ENCODE data around the gene ANXA1. TPM values are rescaled to one million over a fixed set of nuclear protein-coding genes. Genes with fewer than 3 reads are reported as not detected.
"Not testable (repeated sequence)": the region's sequence is repeated elsewhere in the genome, so short reads cannot be mapped to it uniquely, and the experiment has no call there.

The ANXA1 gene, protein sequence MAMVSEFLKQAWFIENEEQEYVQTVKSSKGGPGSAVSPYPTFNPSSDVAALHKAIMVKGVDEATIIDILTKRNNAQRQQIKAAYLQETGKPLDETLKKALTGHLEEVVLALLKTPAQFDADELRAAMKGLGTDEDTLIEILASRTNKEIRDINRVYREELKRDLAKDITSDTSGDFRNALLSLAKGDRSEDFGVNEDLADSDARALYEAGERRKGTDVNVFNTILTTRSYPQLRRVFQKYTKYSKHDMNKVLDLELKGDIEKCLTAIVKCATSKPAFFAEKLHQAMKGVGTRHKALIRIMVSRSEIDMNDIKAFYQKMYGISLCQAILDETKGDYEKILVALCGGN
- 100 to 1,000 TPM; 331 to 533 TPM for total RNA-seq
- long read RNA-seq, donor 1, transcript ANXA1-201 (13 exons, 1,509 nt) = major isoform, 112 of 135 reads
- long read RNA-seq, donor 1, partial matches to known transcripts = 5 of 135 reads
- long read RNA-seq, donor 1, other reads (novel, unspliced or antisense) = 17 of 135 reads
- long read RNA-seq, donor 2, transcript ANXA1-201 (13 exons, 1,509 nt) = major isoform, 2,703 of 2,875 reads
- long read RNA-seq, donor 2, transcript ANXA1-202 (12 exons, 2,209 nt) = minor isoform, 27 of 2,875 reads
- long read RNA-seq, donor 2, partial matches to known transcripts = 23 of 2,875 reads
- long read RNA-seq, donor 2, other reads (novel, unspliced or antisense) = 121 of 2,875 reads

DNA sequence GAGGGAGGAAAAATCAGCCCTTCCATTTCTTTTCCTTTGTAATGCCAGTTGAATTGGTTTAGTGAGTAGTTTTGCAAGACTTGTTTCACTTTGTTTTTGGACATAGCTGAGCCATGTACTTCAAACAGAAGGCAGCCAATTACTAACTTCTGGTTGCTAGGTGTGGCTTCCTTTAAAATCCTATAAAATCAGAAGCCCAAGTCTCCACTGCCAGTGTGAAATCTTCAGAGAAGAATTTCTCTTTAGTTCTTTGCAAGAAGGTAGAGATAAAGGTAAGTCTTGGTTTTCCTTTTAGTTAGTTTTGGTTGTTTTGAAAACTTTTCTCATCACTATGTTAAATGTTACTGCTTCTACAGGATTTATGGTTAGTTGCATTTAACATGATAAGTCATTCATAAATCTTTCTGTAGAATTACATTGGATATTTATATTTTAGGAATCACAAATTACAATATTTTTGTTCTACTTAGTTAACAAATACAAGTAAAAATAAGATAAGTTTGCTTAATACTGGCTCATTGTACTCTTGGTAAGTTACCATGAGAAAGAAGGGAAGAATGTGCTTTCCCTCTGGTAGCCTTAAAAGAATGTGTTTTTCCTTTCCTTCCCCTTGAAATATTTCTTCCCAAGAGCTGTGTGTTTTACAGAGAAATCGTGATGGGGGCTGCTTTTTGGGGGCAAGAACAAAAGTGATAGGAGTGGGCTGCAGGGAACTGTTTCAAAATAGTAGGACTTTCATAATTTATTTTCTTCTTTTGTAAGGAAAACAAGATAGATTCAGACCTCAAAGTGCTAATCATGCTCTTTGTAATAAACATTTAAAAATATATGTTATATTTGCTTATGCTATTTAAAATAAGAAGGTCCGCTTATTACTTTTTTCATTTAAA lies at the start of gene ANXA1:
Gene ANXA1 (plus strand): TSS at position 213 of the 890 bp plus-strand sequence. CDS start 6,671 bp downstream, outside the sequence.
- intact Hi-C loops (cut with DNase I) = no loop called here
- DNase-seq (ENCODE audit: low spot score) = no peak

DNA sequence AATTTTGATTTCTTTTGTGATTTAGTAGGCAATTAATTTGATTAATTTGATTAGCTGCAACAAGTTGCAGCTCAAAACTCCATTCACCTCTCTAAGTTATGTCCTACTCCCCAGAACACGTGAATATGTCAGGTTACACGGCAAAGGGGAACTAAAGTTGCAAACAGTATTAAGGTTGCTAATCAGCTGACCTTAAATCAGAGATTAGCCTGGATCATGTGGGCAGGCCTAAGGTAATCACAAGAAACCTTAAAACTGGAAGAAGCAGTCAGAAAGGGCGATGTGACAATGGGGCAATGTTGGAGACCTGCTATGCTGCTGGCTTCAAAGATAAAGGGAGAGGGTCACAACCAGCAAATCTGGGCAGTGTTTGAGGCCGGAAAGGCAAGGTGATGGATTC lies 47.3 kb upstream of the ANXA1 start:
- intact Hi-C loops (cut with DNase I) = no loop called here
- no peak for DNase-seq (ENCODE audit: low spot score)

DNA sequence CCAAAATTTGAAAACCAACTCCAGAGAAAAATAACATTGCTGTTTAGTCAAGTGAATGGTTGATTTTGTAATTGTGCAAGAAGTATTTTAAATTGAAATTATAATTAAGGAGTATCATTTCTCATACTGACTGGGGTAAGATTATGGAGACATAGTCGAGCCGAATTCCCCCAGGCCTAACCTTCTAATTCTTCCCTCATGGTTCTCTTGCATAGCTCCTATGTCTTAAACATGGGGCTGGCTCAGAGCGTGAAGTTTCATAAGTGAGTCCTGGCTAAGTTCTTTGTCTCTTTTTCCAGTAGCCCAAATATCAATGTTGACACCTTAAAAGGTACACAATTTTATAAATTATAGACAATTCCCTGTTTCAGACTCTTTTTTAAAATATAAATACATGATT lies 46.7 kb upstream of the ANXA1 start:
- DNase-seq (ENCODE audit: low spot score) = no peak
- intact Hi-C loops (cut with DNase I) = loop anchor here (5.0 kb wide), 1 partner anchor 77 kb away; no protein-coding TSS in a partner anchor

DNA sequence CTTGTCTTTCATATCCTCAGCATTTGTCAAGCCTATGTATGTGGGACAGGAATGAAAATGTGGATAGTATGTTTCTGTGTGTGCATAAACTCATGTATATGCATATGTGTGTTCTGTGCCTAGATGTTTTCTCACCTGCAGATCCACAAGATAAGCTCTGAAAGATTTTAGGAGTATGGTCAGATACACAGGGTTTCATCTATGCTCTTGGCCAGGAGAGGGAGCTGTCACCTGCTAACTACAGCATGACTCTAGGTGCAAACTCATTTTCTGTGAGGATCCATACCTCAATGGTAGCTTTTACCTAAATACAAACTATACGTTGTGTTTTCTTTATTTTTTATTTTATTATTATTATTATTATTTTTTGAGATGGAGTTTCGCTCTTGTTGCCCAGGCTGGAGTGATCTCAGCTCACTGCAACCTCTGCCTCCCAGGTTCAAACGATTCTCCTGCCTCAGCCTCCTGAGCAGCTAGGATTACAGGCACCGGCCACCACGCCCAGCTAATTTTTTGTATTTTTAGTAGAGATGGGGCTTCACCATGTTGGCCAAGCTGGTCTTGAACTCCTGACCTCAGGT lies 44.1 kb upstream of the ANXA1 start:
- DNase-seq (ENCODE audit: low spot score) = not testable (repeated sequence)
- intact Hi-C loops (cut with DNase I) = loop anchor here (5.0 kb wide), 1 partner anchor 75 kb away; no protein-coding TSS in a partner anchor

DNA sequence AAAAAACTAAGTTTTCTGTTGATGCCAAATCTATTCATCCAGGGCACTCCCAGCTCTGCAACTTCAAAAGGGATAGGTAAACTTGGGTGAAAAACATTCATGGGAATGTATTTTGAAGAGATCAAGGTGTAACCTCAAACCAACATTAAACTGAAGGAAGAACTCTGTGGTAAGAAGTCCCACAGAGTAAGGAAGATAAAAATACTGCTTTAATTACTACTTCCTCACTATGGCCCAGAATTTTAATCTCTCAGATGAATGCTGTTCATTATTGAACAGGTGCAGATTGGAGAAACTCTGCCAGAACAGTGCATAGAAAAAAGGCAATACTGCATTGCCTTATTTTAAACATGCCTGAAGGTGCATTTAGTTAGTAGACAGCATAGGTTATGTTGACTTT lies 37.6 kb upstream of the ANXA1 start:
- intact Hi-C loops (cut with DNase I) = loop anchor here in 1 of 2 donors (10.0 kb wide), 1 partner anchor 919 kb away; no protein-coding TSS in a partner anchor
- no peak for DNase-seq (ENCODE audit: low spot score)

DNA sequence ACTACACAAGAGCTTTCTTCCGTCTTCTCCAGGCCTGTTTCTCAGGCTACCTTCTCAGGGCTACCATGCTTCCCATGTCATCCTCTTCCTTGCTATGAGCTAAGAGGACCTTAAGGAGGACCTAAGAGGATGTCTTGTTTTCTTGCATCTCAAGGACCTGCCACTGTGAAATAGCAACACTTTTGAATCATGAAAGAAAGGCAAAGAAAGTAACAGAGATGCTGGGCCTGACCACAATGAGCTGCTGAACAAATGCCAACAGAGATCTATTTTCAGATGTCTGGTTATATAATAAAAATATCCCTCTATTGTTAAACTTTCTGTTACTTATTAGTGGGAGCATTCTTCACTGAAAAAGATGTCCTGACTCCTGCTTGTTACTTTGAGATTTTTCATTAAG lies 36.7 kb upstream of the ANXA1 start:
- no peak for DNase-seq (ENCODE audit: low spot score)
- intact Hi-C loops (cut with DNase I) = loop anchor here in 1 of 2 donors (10.0 kb wide), 1 partner anchor 920 kb away; no protein-coding TSS in a partner anchor

DNA sequence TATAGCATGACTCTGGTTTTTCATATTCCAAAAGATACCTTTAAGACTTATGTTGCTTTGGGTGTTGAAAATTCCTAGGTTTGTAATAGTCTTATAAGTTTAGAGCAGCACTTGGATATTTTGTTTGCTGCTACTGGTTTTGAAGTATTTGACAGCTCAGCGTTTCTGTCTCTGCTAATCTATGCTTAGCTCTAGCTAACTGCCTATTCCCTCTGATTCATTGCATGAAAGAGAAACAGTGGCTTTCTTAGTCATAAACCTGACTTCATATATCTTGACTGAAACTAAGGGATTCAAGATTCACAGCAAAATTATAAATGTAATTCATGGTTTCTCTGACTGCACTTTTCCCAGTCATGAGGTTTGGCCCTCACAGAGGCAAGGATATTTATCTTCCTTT lies 35.6 kb upstream of the ANXA1 start:
- intact Hi-C loops (cut with DNase I) = loop anchor here in 1 of 2 donors (10.0 kb wide), 1 partner anchor 921 kb away; no protein-coding TSS in a partner anchor
- no peak for DNase-seq (ENCODE audit: low spot score)

DNA sequence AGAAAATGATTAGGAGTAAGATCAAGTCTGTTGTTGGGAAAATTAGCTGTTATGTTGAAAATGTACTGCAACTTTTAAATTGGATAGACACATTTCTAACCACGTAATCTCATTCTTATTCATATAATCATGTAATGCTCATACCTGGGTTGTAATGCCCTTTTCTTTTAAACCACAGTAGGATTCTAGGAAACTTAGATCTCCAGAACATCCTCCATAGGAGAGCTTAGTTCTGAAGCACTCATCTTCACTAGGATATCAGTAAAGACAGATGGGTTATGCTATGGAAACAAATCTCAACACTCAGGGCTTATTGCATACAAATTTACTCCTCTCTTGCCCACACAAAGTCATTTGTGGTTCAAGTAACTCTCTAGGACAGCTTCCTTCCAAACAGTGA lies 34.8 kb upstream of the ANXA1 start:
- intact Hi-C loops (cut with DNase I) = loop anchor here in 1 of 2 donors (10.0 kb wide), 1 partner anchor 922 kb away; no protein-coding TSS in a partner anchor
- no peak for DNase-seq (ENCODE audit: low spot score)

DNA sequence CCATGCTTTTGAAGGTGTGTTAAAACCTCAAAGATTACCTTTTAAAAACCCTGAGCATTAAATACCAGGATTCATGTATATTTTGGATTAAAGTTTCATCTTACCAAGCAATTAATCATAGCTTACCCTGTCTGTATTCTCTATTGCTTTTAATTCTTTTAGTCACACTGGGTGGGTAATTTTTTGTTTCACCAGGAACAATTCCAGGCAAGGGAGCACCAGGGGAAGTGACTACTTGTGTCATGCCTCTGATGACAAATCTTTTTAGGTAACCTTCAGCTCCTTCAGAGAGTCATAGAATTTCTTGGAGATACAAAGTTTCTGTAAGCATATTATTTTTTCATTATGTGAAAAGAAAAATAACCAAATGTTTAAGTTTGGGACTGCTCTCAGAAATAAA lies 33.4 kb upstream of the ANXA1 start:
- intact Hi-C loops (cut with DNase I) = loop anchor here in 1 of 2 donors (10.0 kb wide), 1 partner anchor 923 kb away; no protein-coding TSS in a partner anchor
- DNase-seq (ENCODE audit: low spot score) = no peak

DNA sequence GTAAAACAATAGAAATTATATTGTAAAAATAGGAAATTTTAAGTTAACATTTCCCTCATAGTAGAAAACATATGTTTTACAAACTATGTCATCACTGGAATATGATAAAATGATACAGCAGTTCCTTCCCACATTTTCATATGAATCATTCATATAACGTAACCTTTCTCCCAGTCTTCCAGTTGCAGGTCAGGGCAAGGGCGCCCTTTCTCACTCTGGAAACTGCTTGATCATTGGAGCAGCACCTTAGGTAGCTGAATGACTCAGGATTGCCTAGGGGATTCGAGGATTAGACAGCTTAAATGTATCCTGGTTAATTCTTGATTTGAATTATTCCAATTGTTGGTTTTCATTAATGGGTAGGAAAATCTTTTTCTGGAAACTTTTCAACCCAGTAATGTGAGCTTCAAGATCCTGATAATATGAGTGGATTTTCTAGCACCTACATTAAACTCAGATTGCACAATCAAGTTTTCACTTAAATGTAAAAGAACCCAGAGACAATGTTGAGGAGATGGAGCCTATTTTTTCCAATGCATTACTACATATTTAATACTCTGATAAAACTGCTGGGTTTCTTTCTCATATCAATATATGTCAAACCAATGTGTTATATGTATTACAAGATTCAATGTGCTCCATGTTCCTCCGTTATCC lies 32.6 kb upstream of the ANXA1 start:
- no peak for DNase-seq (ENCODE audit: low spot score)
- intact Hi-C loops (cut with DNase I) = loop anchor here in 1 of 2 donors (10.0 kb wide), 1 partner anchor 924 kb away; no protein-coding TSS in a partner anchor

DNA sequence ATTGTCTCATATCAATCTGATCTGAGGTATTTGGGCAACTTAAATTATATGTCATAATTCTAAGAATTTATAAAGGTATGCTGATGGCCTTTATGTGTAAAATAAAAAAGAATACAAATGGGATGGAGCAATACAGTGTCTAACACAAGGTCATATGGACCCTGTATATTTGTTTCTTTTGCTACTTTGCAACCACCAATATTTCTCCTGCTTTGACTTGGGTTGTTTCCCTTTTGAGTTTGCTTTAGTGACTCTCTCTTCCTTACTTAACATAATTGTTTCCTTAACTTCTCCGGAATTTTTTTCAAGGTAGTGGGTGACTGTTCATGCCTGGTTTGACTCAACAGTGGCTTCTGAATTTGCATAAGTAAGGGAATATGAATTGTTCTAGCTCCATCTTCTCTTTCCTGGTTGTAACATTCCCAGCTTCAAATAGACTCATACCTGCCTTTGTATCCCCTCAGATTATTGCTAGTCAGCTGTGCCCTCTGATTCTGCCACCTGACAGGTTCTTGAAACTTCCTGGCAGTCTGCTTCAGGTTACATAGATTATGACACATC lies 30.2 kb upstream of the ANXA1 start:
- intact Hi-C loops (cut with DNase I) = no loop called here

DNA sequence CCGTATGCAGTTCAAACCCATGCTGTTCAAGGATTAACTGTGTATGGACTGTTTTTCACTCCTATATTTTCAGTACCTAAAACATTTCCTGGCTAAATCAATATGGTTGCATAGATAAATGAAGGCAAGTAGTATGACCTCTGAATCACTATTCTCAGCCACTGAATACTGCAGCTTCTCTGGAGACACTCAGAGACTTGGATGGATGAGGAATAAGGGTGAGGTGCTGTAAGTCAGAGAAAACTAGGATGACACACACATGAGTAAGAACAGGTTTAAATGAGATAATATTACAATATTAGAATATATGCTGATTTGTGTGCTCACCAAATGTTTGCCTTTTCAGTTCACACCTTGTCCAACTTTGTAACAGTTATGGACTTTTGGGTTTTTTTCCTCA lies 26.0 kb upstream of the ANXA1 start:
- DNase-seq (ENCODE audit: low spot score) = no peak
- intact Hi-C loops (cut with DNase I) = loop anchor here in 1 of 2 donors (5.0 kb wide), 1 partner anchor 1418 kb away; no protein-coding TSS in a partner anchor

More for the DNA sequence above, 30.2 kb upstream of the ANXA1 start:
- DNase-seq (ENCODE audit: low spot score) = no peak

DNA sequence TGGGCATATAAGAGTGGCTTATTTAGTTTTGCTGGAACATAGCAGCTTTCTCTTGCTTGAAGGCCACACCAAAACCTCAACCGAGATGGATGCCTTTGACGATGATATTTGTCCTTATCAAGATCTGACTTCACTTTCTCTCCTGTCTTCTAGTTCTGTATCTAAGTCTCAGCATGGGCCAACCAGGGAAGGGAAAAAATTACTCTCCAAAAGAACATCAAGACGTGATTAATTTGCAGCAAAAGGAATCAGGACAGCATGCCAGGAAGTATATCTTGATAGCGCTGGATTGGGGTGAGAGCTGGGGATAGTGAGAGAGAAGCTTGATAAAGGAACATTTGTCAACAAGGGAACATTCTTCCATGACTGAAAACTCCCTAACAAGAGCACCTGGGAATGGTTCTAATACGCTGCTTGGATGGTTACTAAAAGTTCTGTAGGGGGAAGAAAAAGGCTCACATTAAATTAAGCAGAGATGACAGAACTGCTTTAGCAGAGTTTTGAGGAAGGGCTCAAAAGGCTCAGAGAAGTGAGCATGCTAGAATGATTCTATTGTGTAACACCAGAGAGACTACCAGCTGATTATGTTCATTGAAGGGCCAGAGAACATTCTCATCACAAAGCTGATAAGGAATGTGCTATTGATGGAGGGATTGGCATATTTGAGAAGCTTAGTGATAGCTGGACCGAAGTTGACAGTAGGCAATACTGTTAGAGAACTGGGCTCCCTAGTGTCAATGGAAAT lies 21.6 kb upstream of the ANXA1 start:
- intact Hi-C loops (cut with DNase I) = loop anchor here in 1 of 2 donors (5.0 kb wide), 1 partner anchor 1423 kb away; no protein-coding TSS in a partner anchor
- DNase-seq (ENCODE audit: low spot score) = no peak

DNA sequence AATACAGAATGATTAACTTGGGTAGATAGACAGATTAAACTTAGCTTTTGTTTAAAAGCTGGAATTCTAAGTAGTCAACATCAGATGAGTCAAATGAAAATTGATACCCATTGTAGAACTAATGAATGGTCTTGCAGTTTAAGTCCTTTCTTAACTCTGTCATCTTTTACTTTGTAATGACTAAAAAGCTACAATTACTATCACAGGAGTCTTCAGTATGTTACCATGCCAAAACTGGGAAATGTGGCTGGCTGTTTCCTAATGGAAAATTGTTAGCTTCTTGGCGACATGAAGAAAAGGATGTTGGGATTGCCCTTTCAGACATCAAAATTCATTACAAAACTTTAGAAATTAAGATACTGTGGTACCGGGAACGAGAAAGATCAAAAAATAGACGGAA lies 20.2 kb upstream of the ANXA1 start:
- no peak for DNase-seq (ENCODE audit: low spot score)
- intact Hi-C loops (cut with DNase I) = no loop called here

DNA sequence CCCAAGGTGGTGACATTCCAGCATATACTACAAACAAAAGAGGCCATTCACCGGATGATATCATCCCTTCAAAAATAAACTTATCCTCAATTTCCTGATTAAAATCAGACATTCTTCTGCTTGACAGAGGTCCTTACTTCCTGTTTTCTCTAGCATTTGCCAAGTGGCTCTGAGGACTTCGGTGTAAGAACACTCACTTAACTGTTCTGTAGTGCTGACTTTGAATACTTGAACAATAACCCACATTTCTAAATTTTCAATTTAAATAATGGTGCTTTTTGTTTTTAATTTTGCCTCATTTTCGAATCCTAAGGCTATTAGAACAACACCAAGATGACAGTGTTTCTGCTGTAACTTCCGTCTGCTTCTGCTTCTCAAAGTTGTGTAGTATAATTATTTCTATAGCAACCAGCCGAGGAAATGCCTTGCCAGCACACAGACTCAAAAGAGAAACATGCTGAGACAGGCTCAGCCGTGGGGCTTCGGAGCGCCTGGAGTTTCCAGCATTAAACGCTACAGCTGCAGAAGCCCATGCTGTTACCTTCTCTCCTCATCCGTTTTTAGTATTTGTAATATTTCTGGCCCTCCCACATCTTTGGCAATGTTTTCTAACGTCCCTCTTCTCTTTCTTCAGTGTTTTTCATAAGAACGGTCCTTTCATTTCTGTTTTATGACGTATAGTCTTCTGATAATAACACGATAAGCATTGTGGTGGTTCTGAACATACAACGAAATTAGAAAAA lies 19.5 kb upstream of the ANXA1 start:
- intact Hi-C loops (cut with DNase I) = no loop called here
- peak; percentile 90 for DNase-seq (ENCODE audit: low spot score)

DNA sequence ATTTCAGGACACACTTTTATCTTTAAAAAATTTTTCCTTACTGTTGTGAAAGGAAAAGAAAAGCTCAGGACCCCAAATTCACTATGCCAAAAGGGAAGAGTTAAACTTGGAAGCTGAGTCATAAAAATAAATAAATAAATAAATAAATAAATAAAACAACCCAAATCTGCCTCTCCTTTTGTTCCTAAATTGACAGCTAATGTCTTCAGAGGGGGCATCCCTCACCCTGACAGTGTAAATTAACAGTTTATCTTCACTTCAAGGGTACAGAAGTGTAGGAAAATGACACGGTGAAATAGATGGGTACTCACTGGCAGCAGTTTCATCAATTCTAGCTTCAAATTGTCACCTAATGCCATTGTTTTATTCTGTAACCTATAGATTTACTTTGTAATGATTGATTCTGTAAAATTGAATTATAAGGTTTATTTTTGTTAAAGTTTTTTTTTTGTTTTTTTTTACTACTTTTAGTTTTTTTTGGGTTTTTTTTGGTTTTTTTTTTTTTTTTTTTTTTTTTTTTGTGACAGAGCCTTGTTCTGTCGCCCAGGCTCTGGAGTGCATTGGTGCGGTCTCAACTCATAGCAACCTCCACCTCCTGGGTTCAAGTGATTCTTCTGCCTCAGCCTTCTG lies 18.5 kb upstream of the ANXA1 start:
- intact Hi-C loops (cut with DNase I) = no loop called here
- no peak for DNase-seq (ENCODE audit: low spot score)

All from posterior vena cava (tissue), 2 donors.